ENCODE results near the gene MAGI1. TPM values are rescaled to one million over a fixed set of nuclear protein-coding genes. Genes with fewer than 3 reads are reported as not detected.

Gene MAGI1
- total RNA-seq, 1 donor from 2014 or later: 45.8 TPM

DNA sequence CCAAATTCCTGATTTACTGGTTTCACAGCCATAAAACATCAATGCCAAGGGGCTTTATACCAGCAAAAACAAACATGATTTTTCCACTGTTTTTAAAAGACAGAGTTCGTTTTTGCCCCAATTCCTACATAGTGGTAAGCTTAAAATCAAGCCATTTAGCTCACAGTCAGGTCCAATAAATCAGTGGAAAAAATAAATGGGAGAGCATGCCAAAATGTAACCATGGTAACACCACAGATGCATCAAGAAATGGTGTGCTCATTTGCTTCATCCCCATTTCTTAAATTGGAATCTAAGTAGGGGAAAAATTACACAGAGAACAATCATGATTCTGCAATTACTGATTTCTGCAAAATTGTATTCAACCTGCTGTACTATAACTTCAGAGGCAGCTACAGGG, 418.8 kb downstream of the MAGI1 start:
- DNase-seq (no peak), ATAC-seq (no peak)
- Histone ChIP-seq H3K27me3 (no peaks in the 10 kb centered on the region), H3K4me3 (no peak overlapping the region), H3K27ac (no peak overlapping the region), H3K9me3 (no peaks in the 10 kb centered on the region), H3K4me1 (no peaks in the 10 kb centered on the region), H3K36me3 (no peaks in the 10 kb centered on the region)
- TF ChIP-seq, protein P1, sequence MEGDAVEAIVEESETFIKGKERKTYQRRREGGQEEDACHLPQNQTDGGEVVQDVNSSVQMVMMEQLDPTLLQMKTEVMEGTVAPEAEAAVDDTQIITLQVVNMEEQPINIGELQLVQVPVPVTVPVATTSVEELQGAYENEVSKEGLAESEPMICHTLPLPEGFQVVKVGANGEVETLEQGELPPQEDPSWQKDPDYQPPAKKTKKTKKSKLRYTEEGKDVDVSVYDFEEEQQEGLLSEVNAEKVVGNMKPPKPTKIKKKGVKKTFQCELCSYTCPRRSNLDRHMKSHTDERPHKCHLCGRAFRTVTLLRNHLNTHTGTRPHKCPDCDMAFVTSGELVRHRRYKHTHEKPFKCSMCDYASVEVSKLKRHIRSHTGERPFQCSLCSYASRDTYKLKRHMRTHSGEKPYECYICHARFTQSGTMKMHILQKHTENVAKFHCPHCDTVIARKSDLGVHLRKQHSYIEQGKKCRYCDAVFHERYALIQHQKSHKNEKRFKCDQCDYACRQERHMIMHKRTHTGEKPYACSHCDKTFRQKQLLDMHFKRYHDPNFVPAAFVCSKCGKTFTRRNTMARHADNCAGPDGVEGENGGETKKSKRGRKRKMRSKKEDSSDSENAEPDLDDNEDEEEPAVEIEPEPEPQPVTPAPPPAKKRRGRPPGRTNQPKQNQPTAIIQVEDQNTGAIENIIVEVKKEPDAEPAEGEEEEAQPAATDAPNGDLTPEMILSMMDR (IDR thresholded peaks at IDR 0.05): no peak
- intact Hi-C loops (cut with DNase I): no loop called here

DNA sequence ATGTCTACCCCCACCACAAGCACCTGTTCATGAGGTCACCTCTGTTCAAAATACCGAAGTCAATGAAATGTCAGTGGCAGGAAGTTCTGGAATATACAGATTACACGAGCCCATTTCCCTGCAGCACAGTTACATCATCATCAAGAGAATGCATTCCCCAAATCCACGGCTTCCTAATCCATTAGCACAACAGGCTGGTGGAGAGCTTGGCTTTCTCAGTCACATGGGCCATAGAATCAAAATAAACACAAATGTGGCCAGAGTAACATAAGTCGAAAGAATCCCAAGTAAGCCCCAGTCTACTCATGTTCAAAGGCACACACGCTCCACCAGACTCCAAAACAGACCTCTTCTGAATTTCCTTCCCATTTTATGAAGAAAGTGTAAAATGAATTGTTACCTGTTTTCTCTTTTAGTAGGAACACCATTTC, 419.3 kb downstream of the MAGI1 start:
- Histone ChIP-seq H3K27me3 (no peaks in the 10 kb centered on the region), H3K36me3 (no peaks in the 10 kb centered on the region), H3K4me3 (no peak overlapping the region), H3K27ac (no peak overlapping the region), H3K9me3 (no peaks in the 10 kb centered on the region), H3K4me1 (no peaks in the 10 kb centered on the region)
- intact Hi-C loops (cut with DNase I): no loop called here
- no peak for DNase-seq
- TF ChIP-seq, protein P1 (IDR thresholded peaks at IDR 0.05): no peak
- ATAC-seq: no peak

DNA sequence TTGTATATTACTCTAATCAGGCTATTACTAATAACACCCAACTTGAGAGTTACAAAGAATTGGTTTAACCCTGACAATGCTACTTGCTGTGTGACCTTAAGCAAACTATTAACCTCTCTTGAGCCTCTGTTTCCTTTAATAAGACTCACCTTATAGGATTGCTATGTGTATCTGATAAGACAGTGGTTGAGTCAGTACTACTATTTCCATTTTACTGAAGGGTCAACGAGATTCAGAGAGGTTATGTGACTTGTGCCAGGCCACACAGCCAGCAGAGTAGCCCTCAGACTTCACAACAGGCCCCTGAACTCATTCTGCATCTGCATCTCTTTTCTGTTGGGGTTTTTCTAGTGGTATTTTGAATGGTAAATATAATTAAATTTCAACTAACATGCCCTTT, 420.1 kb downstream of the MAGI1 start:
- intact Hi-C loops (cut with DNase I): no loop called here
- no peak overlapping the region for H3K4me3 ChIP-seq
- no peaks in the 10 kb centered on the region for H3K9me3 ChIP-seq
- H3K36me3 ChIP-seq: no peaks in the 10 kb centered on the region
- DNase-seq (no peak), ATAC-seq (no peak)
- H3K4me1 ChIP-seq: no peaks in the 10 kb centered on the region
- no peaks in the 10 kb centered on the region for H3K27me3 ChIP-seq
- TF ChIP-seq, protein P1 (IDR thresholded peaks at IDR 0.05): no peak
- no peak overlapping the region for H3K27ac ChIP-seq

DNA sequence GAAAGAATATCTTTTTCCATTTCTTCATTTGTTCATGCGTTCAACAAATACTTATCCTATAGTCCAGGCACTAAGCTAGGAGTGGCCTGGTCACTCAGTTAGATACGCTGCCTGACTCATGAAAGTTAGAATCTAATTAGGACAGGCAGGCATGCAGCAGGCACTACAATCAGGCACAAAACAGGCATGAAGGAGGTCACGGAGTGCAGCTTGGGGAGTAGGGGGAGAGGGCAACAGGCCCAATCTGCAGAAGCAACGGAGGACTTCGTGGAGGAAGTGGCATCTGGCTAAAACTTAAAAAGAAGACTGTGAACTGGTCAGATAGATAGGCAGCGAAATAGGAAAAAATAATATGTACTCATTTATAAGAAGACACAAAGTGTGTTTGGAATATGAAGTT, 420.9 kb downstream of the MAGI1 start:
- intact Hi-C loops (cut with DNase I): no loop called here
- Histone ChIP-seq H3K27ac (no peak overlapping the region), H3K27me3 (no peaks in the 10 kb centered on the region), H3K36me3 (no peaks in the 10 kb centered on the region), H3K9me3 (no peaks in the 10 kb centered on the region), H3K4me1 (no peaks in the 10 kb centered on the region), H3K4me3 (no peak overlapping the region)
- DNase-seq (no peak), ATAC-seq (no peak)
- TF ChIP-seq, protein P1 (IDR thresholded peaks at IDR 0.05): no peak

DNA sequence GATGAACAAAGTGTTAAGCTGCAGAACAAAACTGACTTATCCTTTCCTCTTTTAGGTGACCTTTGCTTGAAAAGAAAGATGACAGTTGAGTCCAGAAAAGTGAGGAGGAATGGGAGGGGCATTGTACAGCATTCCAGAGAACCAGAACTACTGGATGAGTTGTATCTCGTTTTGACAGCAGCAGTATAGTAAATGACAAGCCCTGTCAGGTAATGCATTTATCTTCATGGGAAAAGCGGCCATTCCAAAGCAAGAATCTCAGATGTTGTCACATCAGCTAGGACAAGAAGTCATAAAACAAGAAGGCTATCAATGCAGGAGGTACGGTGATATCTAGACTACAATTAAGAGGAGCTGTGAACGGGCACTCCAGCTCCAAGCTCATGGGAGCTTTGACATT, 421.5 kb downstream of the MAGI1 start:
- H3K4me3 ChIP-seq: no peak overlapping the region
- DNase-seq (no peak), ATAC-seq (no peak)
- no peaks in the 10 kb centered on the region for H3K9me3 ChIP-seq
- no peaks in the 10 kb centered on the region for H3K36me3 ChIP-seq
- no peaks in the 10 kb centered on the region for H3K4me1 ChIP-seq
- intact Hi-C loops (cut with DNase I): no loop called here
- H3K27ac ChIP-seq: no peak overlapping the region
- H3K27me3 ChIP-seq: no peaks in the 10 kb centered on the region
- TF ChIP-seq, protein P1 (IDR thresholded peaks at IDR 0.05): no peak

DNA sequence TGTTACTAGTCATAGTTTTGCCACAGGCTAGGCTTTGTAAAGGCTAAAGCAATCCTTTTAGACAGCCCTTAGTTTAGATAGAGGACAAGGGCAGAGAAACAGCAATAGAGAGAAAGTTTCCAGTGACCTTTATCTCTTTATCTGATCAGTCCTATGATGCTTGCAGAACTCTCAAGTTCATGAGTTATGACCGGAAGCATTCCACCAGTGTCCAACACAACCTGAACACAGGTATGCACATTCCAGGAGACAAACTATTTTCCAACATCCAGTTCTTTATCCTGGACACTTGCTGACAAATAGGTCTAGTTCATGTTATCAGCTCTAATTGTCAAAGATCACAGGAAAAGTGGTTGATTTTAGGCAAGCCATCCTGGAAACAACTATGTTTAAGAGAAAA, 422.2 kb downstream of the MAGI1 start:
- ATAC-seq (no peak), DNase-seq (no peak)
- H3K4me3 ChIP-seq: no peak overlapping the region
- H3K27me3 ChIP-seq: no peaks in the 10 kb centered on the region
- intact Hi-C loops (cut with DNase I): no loop called here
- H3K36me3 ChIP-seq: no peaks in the 10 kb centered on the region
- no peaks in the 10 kb centered on the region for H3K9me3 ChIP-seq
- TF ChIP-seq, protein P1 (IDR thresholded peaks at IDR 0.05): no peak
- no peaks in the 10 kb centered on the region for H3K4me1 ChIP-seq
- H3K27ac ChIP-seq: no peak overlapping the region
